Suppressor macrophage treated with lipopolysaccharide for 1 hour (primary cell): ENCODE data around the gene BLVRA.
A peak's percentile ranks its signal among the peaks of the same experiment; 100 is the strongest.

Experiments
- DNase-seq, 3 donors: peaks; one replicate each; pipeline ENCODE4 v3.0.0-alpha.2; 2020 to 2022

BLVRA gene

DNA sequence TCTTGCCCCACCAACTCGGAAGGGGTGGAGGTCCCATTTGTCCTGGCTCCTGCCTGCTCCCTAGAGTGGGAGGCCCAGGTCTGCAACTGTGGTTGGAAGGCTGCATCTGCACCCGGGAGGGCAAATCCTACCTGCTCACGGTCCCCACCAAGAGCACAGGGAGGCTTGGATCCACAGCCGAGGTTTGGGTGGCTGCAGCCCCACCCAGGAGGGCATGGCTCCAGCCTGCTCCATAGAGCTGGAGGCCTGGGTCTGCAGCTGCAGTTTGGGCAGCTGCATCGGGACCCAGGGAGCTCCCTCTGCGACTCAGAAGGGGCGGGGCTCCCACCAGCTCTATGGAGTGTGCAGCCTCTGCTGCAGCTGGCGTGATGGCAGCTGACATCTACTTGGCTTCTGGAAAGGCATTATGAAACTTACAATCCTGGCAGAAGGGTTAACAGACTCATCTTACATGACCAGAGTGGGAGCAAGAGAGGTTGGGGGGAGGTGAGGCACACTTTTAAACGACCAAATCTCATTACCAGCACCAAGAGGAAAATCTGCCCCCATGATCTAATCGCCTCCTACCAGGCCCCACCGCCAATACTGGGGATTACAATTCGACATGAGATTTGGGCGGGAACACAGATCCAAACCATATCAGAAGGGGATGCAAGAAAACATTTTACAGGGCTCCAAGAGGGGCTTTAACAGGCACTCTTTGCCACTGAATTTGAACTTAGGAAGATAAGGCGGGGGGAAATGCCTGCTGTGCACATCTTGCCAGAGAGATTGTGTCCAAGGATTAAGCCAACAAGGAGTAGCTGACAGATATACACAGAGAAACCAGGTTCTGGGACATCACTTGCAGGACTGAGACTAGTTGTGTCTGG, 8.2 kb upstream of the BLVRA start:
- peak in 1 of 3 donors; percentile 46 for DNase-seq

DNA sequence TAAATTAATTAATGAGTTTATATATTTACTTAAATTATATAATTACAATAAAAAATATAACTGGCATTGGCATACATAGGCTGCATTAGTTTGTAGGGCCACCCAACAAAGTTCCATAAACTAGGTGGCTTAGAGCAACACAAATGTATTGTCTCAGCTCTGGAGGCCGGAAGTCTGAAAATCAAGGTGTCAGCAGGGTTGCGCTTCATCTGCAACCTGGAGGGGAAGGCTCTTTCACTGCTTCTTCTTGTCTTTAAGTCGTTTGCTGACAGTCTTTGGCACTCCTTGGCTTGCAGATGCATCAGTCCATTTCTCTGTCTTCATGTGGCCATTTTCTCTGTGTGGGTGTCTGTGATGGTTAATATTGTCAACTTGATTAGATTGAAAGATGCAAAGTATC, 6.1 kb upstream of the BLVRA start:
- DNase-seq, result no peak

DNA sequence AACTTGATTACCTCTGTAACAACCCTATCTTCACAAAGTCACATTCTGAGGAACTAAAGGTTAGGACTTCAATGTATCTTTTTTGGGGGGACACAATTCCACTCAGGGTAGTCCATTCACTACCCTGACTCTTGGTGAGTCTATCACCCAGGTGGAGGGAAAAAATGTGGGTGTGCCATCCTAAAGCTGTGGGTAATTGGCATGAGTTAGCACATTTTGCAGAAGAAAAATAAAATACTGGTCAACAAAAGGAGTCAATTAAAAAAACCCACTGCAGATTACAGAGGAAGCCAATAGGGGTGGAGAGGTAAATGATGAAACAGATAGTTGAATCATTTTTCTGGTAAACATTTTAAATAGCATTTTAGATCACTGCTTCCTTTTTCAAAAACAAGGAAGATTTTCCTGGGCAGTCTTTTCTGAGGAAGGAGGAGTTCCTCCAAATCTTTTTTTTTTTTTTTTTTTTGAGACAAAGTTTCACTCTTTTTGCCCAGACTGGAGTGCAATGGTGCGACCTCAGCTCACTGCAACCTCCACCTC, 5.1 kb upstream of the BLVRA start:
- peak; percentile 65 to 93 (median 83) for DNase-seq

DNA sequence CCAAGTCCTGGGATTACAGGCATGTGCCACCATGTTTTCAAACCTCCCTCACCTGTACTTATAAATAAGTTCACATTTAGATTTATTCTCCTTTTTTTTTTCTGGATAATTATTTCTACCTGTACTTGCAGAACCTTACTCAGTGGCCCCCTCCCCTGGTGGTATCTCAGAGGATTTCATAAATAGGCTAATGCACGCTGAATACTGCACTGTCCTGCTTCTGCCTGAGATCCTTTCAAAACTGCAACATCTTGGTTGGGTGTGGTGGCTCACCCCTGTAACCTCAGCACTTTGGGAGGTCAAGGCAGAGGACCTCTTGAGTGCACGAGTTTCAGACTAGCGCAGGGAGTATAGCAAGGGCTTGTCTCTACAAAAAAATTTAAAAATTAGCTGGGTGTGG, 4.6 kb upstream of the BLVRA start:
- no peak for DNase-seq

DNA sequence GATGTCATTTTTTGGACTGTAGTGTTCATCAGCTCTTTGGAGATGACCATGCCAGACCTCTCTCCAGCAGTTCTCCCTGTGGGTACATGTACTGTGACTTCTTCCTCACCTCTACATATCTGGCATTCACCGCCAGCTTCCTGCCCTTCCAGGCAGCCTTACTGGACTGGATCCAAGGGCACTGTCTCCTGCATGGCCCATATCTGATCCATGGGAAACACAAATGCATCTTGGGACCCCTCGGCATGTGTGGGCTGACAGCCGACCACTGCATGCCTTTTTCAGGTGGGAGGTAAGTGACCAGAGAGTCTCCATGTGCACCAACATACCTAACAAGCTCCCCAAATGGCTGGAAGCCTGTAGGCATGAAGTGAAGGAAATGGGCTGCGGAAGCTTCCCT, 3.9 kb upstream of the BLVRA start:
- DNase-seq, result no peak

DNA sequence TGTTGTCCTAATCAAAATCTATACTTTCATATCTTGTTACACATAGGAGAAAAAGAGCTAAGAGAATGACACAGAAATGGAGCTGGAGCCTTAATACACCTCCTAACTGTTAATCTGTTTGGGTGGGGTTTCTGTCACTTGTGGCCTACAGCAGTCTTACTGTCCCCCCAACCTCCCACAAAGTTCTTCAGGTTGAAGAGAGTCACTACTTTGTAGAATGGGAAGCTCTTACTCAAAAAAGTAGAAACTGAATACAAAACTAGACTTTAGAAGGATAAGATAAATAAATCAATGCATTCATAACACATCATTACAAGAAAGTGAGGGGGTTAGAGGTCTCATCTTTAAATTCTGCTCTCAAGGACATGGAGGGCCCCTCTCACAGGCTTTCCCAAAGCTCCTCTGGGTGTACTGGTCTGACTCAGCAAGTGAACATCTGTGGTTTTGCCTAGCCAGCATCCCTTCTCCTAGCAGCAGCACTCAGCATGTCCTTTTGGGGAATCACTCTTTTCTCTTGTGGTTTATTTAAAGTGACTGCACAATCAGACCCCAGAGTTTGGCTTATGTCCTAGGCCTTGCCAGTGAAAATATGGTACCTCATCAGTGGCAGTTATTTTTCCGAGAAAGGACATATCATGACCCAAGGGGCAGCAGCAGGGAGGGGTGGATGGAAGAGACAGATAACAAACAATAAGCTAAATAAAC, 2.0 kb upstream of the BLVRA start:
- peak; percentile 78 to 90 (median 81) for DNase-seq

DNA sequence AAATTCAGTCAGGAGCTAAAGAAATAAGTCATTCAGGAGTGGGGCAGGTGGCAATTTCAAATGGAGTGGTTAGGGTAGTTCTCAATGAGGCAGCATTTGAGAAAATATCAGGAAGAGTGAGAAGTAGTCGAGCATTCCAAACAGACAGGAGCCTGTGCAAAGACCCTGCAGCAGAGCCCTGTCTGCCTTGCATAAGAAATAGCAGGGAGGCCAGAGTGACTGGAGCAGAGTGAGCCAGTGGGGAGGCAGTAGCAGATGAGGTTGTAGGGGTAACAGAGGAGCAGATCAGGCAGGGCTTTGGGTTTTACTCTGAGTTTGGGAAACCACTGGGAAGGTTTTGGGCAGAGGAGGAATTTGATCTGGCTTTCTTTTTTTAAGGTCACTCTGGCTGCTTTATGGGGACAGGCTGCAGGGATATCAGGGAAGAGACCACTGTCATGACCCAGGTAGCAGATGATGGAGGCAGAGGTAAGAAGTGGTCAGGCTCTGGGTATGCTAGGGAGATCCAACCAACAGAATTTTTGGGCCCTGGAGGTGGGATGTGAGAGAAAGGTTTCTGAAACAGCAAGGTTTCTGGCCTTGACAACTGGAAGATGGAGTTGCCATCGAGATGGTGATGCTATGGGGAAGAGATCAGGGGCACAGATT, 1.3 kb upstream of the BLVRA start:
- no peak for DNase-seq

DNA sequence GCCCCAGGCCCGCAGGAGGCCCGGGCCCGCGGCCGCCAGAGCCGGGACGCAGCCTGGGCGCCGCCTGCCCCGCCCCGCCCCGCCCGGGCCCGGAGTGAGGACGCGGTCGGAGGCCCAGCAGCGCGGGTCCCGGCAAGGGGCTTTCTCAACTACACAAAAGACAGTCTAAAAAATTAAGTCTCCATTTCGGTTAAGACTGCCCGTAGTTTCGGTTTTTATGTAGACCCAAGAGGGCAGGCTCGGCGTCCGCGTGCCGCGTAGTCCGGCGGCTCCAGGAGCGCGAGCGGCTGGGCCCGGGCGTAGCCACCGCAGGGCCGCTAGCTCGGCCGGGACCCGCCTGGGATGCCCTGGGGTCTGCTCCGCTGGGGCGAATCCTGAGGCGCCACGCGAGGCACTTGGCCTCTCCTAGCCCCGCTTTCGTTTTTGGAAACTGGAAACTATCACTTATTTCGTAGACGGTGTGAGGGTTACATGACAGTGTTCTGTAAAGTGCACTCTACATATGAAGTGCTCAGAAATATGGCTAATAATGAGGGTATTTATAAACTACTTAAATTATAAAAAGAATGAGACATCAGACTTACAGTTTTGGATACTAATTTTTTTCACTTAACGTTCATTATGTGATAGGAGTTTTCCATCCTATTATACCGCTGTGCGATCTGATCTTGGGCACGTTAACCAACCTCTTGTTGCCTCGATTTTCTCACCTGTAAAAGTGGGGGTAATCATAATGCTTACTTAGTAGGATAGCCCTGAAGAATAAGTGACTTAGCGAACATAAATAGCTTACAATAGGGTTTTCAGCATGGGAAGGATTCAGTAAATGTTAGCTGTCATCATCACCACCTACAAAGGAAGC, 573 bp downstream of the BLVRA start:
- peak; percentile 61 to 81 (median 71) for DNase-seq

DNA sequence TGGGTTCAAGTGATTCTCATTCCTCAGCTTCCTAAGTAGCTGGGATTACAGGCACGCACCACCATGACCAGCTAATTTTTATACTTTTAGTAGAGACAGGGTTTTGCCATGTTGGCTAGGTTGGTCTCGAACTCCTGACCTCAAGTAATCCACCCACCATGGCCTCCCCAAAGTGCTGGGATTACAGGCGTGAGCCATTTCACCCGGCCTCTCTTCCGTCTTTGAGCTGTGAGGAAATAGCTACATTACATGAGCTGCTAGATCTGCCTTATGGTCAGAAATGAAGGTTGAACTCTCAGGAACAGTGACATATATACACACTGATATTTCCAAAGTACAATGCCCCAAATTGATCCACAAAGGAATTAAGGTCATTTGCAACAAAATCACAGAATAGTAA, 2.4 kb downstream of the BLVRA start:
- peak in 2 of 3 donors; percentile 39 to 48 for DNase-seq

DNA sequence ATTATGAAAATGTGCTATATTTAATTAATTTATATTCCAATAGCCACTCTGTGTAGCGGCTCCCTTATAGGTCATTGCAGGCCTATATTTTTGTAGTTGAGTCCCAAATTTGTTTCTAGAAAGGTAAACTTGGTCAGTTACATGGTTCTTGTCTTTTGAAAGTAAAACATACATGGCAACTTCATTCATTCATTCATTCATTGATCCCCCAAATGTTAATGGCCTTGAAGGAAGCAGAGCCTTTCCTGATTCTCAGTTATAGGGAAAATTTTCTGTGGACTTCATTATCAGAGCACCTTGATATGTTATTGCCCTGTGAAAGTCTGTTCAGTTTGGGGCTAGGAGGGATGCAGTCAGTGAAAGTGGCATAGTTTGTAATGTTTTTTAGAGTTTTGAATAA, 2.9 kb downstream of the BLVRA start:
- DNase-seq, result no peak

DNA sequence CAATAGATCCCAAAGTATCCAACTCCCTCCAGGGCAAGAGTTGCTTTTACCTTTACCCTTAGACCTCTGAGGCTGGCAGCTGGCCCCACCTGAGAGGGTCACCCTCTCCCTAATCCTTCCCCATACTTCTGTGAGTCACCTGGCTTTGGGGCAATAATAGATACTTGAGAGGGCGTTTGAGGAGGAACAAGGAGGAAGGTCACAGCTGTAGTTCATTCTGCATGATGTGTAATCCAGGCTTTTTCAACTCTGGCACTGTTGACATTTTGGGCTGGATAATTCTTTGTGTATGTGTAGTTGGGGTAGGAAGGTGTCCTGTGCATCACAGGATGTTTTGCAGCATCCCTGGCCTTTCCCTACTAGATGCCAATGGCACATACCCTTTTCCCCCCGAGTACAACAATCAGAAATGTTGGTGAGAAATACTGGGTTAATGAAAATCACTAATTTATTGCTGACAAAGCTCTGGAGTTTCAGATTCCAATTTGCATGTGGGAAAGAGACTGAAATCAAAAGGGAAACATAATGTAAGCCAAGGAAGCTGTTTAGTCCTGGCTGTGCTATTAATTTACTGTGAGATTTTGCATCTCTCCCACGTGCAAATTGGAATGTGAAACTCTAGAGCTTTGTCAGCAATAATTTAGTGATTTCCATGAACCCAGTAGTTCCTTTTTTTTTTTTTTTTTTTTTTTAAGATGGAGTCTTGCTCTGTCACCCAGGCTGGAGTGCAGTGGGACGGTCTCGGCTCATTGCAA, 3.6 kb downstream of the BLVRA start:
- peak; percentile 78 to 96 (median 78) for DNase-seq

DNA sequence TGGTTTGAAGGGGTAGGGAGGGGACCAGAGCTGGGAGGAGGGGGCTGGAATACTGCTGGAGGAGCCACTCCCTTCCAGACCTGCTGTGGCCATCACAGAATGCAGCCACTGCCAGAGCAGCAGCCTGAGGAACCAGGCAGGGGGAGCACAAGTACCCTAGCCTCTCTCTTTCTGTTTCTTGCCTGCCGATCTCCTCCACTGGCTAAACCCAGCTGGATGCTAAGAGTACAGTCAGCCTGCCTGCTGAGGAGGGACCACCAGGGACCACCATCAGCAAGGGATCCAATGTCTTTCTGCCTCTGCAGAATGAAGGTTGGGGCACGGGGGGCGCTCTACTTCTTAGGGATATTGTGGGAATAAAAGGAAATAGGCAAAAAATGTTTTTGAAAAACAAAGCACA, 4.7 kb downstream of the BLVRA start:
- no peak for DNase-seq

DNA sequence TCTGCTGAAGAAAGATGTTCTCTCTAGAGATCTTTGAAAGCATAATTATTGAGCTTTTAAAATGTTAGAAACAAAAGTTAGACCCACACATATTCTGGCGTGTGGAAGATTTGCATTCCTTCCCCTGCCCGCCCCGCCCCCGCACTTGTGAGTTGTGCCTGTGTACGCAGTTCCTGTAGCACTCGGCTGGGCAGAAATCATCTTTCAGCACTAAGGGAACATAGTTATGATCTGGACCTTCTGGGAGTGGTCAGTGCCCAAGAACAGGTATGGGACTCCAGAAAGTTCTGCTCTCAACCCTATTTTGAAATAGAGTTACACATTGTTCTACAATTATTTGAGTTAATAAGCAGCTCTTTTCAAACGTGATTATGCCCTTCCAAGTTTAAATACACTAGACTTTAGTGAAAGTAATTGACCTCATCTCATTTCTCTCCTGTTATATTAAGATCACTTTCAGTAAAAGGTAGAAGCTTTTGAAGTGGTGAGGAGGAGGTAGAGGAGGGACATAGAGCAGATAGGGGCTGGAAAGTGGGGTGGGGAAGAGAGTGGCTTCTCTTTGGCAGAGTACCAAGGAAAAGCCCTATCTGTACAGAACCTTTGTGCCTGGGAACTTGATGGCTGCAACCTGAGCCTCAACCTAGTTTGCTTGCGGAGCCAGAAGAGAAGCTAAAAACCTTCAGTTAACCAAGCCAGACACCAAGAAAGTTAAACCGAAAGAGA, 5.7 kb downstream of the BLVRA start:
- peak; percentile 87 to 95 (median 90) for DNase-seq

DNA sequence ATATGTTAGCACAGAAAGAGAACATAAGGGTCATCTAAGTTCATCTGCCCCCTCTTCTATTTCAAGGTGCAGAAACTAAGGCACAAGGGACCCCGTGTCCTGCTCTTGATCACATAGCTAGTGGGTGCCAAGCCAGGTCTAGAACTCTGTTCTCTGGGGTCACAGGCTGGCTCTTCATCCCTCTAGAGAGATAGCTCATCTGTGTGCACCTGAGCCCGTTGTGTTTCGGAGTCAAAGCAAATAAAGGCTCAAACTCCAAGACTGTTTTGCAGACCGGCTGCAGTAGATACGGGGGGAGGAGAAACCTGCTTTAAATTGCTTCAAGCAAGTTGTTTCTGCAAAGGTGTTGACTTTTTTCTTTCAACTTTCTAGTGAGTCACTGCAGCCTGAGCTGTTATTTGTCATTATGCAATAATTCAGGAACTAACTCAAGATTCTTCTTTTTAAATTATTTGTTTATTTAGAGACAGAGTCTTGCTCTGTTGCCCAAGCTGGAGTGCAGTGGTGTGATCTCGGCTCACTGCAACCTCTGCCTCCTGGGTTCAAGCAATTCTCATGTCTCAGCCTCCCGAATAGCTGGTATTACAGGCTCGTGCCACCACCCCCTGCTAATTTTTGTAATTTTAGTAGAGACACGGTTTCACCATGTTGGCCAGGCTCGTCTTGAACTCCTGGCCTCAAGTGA, 6.5 kb downstream of the BLVRA start:
- peak; percentile 48 to 81 (median 80) for DNase-seq

DNA sequence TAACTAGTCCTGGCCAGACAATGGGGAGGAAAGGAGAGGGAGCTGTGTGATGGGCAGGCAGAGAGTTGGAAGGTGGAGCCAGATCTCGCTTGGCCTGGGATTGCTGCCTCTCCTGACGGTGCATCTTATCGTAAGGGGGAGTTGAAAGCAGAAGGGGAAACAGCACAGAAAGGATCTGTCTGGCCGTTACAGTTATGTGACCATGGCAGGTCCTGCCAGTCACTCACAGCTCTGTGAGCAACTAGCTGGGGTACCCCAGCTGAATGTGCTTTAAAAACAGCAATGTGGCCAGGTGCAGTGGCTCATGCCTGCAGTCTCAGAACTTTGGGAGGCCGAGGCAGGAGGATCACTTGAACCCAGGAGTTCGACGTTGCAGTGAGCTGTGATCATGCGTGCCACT, 8.1 kb downstream of the BLVRA start:
- peak in 1 of 3 donors; percentile 40 for DNase-seq

DNA sequence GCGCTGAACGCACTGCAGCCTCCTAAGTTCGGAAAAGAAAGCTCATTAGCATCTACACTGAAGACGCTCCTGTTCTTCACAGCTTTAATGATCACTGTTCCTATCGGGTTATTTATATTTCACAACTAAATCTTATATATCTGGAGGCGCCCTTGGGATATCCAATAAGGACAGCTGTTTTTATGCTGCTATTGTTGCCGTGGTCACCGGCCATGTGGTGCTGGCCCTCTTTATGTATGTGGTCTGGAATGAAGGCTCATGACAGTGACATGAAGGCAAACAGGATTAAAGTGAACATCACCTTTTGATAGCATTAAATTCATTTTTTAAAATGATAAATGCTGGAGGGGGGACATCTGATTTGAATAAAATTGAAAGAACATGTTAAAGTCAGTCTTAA, 8.8 kb downstream of the BLVRA start:
- no peak for DNase-seq

DNA sequence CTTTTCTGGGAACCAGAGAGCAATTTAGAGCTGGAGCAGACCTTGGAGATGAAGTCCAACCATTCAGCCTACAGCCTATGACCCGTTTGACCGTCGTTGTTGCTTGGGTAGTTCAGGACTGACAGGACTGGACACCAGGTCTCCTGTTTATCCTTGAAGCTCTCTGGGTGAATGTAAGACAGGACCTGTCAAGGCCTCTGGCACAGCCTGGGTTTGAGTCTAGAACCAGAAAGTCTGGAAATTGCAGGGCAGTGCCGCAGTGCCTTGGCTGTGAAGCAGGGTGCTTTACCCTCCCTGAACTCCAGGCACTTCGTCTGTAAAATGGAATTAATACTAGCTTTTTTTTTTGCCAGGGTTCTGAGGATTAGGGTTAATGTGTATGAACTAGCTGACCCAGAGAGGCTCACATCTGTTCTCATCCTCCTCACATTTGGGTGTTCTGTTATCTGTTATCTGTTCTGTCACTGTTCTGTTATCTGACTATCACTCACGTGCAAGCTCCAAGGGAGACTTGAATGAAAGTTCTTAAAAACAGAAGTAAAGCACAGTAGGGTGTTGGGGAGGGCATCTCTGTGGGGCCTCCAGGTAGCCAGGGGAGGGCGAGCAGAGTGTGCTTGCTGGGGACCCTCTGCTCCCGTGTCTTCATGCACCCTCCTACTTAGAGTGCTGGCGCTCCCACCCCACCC, 9.9 kb downstream of the BLVRA start:
- DNase-seq, result no peak

DNA sequence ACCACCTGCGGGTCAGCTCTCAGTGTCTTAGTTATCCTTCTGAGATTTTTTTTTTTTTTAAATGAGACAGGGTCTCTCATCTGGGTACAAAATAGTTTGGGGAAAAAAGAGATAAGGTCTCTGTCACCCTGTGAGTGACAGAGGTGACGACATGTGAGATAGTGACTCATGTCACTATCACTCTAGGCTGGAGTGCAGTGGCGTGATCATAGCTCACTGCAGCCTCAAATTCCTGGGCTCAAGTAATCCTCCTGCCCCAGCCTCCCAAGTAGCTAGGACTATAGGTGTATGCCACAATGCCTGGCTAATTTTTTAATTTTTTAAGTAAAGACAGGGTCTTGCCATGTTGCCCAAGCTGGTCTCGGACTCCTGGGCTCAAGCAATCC, 10.4 kb downstream of the BLVRA start:
- DNase-seq, result peak; percentile 38 to 43 (median 42)

DNA sequence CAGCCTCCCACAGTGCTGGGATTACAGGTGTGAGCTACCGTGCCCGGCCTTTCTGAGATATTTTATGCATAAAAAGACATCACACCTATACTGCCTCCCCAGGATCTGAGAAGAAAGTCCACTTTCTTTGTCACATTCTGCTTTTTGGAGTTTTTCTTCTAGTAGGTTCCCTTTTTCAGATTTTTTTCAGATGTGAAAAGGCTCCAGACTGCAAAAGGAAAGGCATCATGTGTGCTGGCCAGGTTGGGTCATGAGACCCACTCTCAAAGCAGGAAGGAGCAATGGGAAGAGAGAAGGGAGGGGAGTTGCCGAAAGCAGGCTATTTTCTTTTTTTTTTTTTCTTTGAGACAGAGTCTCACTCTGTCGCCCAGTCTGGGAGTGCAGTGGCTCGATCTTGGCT, 10.8 kb downstream of the BLVRA start:
- DNase-seq, result peak; percentile 38 to 63 (median 42)
